Epidermal melanocyte (primary cell): Measurements from ENCODE around the gene CYB561D2.
A peak's percentile ranks its signal among the peaks of the same experiment; 100 is the strongest.

Experiments
- DNase-seq: peaks from one replicate; pipeline ENCODE4 v3.0.0; 2011; ENCODE audit warnings: low spot score; ENCODE audit not compliant: insufficient read length

The CYB561D2 gene

DNA sequence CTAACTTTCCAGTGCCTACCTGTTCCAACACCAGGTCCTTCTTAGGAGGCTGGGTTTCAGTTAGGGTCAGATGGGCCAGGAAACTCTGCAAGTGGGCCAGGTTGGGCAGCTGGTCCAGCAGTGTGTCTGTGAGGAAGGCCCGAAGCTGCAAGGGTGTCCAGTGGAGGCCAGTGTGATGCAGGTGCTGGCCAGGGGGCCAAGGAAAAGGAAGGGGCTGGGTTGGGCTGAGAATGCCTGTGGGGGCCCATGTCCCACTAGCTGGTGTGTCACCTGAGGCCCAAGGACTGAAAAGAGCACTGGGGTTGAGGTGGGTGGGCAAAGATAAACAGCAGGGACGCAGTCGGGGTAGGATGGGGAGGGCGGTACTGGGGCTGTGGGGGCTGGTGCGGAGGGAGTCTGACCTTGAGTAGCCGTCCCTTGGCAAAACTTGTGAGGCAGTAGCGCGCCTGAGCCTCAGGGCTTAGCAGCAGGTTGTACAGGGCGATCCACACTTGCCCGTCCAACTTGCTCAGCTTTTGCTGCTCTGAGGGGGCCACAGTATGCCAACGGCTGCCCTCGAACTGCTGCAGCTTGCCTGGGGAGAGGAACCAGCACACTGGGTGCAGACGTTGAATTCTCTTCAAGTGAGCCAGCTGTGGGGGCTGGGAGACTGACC lies 8.5 kb upstream of the CYB561D2 start:
- no peak for DNase-seq

DNA sequence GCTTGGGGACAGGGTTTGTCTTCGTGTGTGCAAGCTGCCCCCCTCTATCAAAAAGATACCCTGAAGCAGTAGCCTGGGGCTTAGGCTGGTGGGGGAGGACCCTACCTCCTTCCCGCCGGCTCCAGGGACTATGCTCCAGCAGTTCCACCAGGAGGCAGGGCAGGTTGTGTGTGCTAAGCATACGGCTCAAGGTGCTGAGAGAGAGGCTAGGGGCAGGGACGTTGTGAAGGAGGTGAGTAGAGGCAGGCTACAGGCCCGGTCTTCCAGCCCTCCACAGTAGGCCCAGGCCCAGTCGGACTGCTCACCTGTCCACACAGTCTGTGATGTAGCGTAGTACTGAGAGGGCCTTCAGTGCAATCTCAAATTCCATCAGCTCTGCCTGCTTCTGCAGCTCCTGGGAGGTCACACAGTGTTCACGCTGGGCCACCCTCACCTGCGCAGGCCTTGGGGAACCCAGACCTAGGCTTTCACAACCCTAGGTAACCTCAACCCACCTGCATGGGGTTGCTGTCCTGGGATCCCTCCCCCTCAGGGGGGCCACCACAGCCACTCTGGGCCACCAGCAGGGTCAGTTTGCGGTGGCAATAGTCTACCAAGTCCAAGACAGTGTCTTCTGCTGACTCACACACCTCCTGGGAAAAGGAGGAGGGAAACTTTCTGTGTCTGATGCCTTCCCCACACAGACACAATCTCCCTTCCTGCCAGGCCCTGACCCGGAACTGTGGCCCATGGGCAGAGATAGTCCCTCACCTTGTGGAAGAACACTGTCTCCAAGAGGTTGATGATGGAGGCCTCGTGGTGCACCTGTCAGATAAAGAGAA lies 7.6 kb upstream of the CYB561D2 start:
- DNase-seq = no peak

- DNase-seq = no peak
Observed at GRCh38 chr3:50345008-50345407, 5.7 kb upstream of the CYB561D2 start.

- peak; percentile 81 for DNase-seq
Observed at GRCh38 chr3:50345586-50346234, 5.0 kb upstream of the CYB561D2 start, which contains the start of gene ZMYND10. Gene ZMYND10, minus strand, starts transcription at chr3:50345732. Its CDS starts 153 bp downstream, at chr3:50345579.

DNA sequence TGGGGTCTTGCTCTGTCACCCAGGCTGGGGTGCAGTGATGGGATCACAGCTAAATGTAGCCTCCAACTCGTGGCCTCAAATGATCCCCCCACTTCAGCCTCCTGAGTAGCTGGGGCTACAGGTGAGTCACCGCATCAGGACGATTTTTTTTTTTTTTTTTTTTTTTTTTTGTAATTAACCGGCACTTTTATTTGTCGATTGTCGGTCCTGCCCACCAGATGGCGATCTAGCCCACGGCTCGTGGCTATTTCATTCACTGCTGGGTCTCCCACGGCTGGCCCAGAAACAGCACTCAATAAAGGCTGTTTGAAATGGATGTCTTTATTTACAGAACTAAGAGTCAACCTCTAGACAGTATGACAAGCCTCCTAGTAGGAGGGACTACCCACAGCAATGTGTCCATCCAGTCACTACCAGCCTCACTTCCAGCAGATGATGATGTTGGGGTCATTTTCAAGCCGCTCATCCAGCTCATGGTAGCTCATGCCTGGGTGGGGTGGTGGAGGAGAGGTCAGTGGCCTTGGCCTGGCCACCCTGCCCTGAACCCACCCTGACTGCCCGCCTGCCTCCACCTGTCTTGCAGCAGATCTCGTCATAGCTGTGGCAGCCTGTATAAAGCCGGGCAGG lies 3.4 kb upstream of the CYB561D2 start:
- DNase-seq = peak; percentile 72

GRCh38 chr3:50350213-50350526 lies 492 bp upstream of the CYB561D2 start:
- no peak for DNase-seq

- DNase-seq = no peak
Observed at GRCh38 chr3:50351323-50351697, 648 bp downstream of the CYB561D2 start.

DNA sequence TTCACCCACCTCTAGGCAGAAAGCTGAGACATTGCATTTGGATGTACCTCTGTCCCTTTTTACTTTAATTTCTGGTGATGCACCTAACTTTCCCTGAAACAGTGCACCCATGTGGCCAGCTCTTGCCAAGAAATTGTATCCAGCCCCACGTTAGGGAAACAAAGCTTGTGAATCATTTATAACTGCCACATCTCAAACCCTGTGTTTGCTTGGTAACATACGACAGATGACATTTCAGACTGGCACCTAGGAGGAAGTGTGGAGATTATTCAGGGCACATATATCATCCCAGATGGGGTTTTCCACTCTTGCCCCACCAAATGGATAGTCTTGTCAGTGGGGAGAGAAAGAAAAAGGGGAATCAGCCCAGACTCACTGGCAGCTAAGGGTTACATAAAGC lies 2.1 kb downstream of the CYB561D2 start:
- DNase-seq = no peak

- DNase-seq = no peak
Observed at GRCh38 chr3:50353245-50354004, 2.8 kb downstream of the CYB561D2 start.

- no peak for DNase-seq
Observed at GRCh38 chr3:50354186-50354764, 3.6 kb downstream of the CYB561D2 start.

GRCh38 chr3:50354850-50355249 lies 4.2 kb downstream of the CYB561D2 start:
- DNase-seq = no peak

- no peak for DNase-seq
Observed at GRCh38 chr3:50355829-50356552, 5.3 kb downstream of the CYB561D2 start.

- DNase-seq = no peak
Observed at GRCh38 chr3:50356553-50356952, 5.9 kb downstream of the CYB561D2 start.

DNA sequence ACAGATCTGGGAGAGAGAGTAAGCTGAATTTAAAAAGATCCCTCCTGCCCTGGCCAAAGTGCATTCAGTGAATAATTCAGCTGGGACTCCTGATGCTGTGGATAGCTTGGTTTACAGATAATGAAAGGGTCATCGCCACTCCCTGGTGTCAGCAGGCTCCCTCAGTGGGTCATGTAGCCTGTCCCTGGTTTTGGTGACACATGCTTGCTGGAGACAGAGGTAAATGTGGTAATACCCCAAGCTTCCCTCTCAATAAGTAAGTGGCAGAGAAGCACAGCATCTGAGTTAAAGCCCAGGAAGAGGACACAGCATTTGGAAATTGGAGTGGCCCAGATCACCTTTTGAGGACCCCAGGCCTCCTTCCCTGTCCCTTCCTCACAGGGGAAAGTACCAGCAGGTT lies 6.8 kb downstream of the CYB561D2 start:
- DNase-seq = no peak

DNA sequence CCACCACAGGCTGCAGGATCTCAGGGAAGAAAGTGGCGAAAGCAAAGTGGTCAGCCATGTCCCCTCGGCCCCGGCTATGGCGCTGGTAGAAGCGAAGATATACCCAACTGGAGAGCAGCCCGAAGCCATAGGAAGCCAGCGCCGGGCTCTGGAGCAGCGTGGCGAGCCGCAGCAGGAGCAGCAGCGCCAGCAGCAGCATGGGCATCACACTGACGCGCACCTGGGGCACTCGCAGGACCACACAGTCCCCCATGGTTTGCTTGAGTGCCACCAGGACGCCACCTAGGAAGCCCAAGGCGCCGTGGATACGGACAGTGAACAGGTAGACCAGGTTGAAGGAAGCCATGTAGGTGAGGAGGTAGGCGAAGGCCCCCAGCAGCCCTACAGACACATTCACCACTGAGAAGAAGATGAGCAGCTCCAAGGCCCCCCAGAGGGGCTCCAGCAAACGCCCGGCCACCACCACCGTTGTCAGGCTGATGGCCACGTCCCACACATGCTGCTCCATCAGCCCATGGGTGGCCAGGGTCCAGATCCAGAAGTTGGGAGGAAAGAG lies 7.8 kb downstream of the CYB561D2 start:
- DNase-seq = no peak

DNA sequence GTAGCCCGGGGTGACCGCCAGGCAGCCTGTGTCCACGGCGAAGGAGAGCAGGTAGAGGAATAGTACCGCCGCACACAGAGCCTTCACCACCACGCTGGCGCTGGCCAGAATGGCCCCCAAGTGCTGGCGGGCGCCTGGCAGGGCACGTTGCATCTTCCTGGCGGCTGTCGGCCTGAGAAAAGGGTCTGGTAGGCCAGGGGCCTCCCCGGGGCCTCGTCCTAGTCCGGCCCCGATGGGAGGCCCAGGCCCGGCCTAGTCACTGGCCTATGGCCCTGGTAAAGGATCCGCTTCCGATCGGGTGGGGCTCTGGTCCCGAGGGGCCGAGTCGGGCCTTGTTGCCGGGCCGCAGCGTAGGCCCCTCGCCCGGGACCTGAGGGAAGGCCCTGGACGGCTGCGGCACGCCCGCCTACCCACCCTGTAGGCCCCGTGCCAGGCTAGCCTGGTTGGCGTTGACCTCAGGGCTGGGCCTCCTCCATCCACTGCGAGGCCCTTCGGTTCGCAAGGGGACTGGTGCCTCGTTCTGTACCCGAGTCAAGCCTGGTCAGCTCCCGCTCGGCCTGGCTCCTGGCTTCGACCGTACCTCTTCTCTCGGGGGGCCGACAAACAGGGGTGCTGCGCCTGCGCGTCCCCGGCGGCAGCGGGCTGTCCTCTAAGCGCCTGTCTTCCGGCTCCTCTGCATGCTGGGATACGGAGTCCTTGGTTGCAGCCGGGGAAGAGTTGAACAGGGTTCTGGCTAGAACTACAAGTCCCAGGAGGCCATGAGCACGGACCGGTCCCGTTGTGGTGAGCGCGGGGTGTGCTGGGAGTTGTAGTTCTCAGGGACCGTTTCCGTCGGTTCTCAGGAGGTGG lies 8.5 kb downstream of the CYB561D2 start, which contains the start of gene TMEM115:
Gene TMEM115, minus strand, starts transcription at position 611 of the 849 bp plus-strand sequence. Its CDS starts 458 bp downstream, at position 153.
- DNase-seq = peak; percentile 96

GRCh38 chr3:50359760-50360110 lies 9.1 kb downstream of the CYB561D2 start:
- no peak for DNase-seq

- DNase-seq = no peak
Observed at GRCh38 chr3:50364573-50365079, 14.0 kb downstream of the CYB561D2 start.
